GM18498 (cell line): ENCODE data around the gene POLL.
"Not testable (repeated sequence)": the region's sequence is repeated elsewhere in the genome, so short reads cannot be mapped to it uniquely, and the experiment has no call there.

Experiments
- ATAC-seq: cut with Tn5 transposase; IDR thresholded peaks from one replicate; pipeline ENCODE4 v1.9.1; 2021; ENCODE audit warnings: mild to moderate bottlenecking, moderate library complexity; ENCODE audit not compliant: unreplicated experiment

Gene POLL

GRCh38 chr10:101587725-101588653 is at the start of gene POLL, which contains the start of gene DPCD:
POLL (minus strand) TSS chr10:101588257; CDS start chr10:101587360, 897 bp downstream.
DPCD (plus strand) TSS chr10:101588321; CDS start chr10:101588337, 16 bp downstream.
- peak; percentile 97 for ATAC-seq

GRCh38 chr10:101633510-101633909 is 45.5 kb upstream of the POLL start:
- not testable (repeated sequence) for ATAC-seq

GRCh38 chr10:101631821-101632475 is 43.9 kb upstream of the POLL start:
- ATAC-seq: no peak

GRCh38 chr10:101630633-101630920 is 42.5 kb upstream of the POLL start:
- ATAC-seq: no peak

- ATAC-seq: no peak
Observed at GRCh38 chr10:101629837-101630632, 42.0 kb upstream of the POLL start.

- ATAC-seq: no peak
Observed at GRCh38 chr10:101625821-101626412, 37.9 kb upstream of the POLL start.

- no peak for ATAC-seq
Observed at GRCh38 chr10:101624526-101625102, 36.6 kb upstream of the POLL start.

- ATAC-seq: no peak
Observed at GRCh38 chr10:101623528-101623927, 35.5 kb upstream of the POLL start.

- ATAC-seq: no peak
Observed at GRCh38 chr10:101619983-101620382, 31.9 kb upstream of the POLL start.

GRCh38 chr10:101618871-101619270 is 30.8 kb upstream of the POLL start:
- no peak for ATAC-seq

GRCh38 chr10:101617824-101618568 is 29.9 kb upstream of the POLL start:
- ATAC-seq: peak; percentile 46

GRCh38 chr10:101617102-101617823 is 29.2 kb upstream of the POLL start:
- ATAC-seq: peak; percentile 55

- ATAC-seq: no peak
Observed at GRCh38 chr10:101616415-101617101, 28.5 kb upstream of the POLL start.

- ATAC-seq: no peak
Observed at GRCh38 chr10:101615525-101616116, 27.6 kb upstream of the POLL start.

- no peak for ATAC-seq
Observed at GRCh38 chr10:101614663-101615524, 26.8 kb upstream of the POLL start.

- no peak for ATAC-seq
Observed at GRCh38 chr10:101613646-101614045, 25.6 kb upstream of the POLL start.

- no peak for ATAC-seq
Observed at GRCh38 chr10:101612872-101613271, 24.8 kb upstream of the POLL start.
